Measurements from ENCODE around the gene PDCD1LG2. TPM values are rescaled to one million over a fixed set of nuclear protein-coding genes. Genes with fewer than 3 reads are reported as not detected.

PDCD1LG2 gene
- total RNA-seq, 2 experiments from 2014 or later = 4.1 to 4.8 TPM

GRCh38 chr9:5562806-5563416 is 52.6 kb downstream of the PDCD1LG2 start:
- no peak overlapping the region for H3K4me3 Mint-ChIP-seq
- ChIA-PET CTCF (no interaction called here), POLR2A (no interaction called here)
- H3K27me3 Mint-ChIP-seq = no peaks in the 10 kb centered on the region
- peaks cover 2% of the 10 kb centered on the region for H3K9me3 Mint-ChIP-seq
- DNase-seq = no peak
- peaks cover 55% of the 10 kb centered on the region for H3K36me3 Mint-ChIP-seq (ENCODE audit: low read depth)
- peaks cover 22% of the 10 kb centered on the region for H3K4me1 Mint-ChIP-seq
- H3K27ac Mint-ChIP-seq = no peak overlapping the region

DNA sequence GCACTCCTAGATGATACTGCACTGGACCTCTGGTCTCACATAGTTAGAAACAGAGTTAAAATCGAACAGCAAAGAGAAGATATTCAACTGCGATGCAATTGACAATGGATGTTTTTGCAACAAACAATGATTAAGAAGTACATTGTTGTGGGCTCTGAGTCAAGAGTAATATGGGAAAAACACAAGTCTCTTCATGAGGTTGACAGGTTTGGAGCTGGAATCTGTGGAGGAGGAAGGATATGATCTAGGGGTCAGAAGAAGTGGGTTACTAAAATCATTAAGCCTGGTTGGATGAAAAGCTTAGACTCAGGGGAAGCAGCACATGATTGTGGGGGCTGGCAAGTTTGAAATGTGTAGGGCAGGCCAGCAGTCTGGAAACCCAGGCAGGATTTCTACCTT is 53.1 kb downstream of the PDCD1LG2 start:
- ChIA-PET CTCF (no interaction called here), POLR2A (no interaction called here)
- Mint-ChIP-seq H3K9me3 (peaks cover 2% of the 10 kb centered on the region), H3K4me1 (peaks cover 17% of the 10 kb centered on the region), H3K36me3 (ENCODE audit: low read depth) (peaks cover 52% of the 10 kb centered on the region), H3K27me3 (no peaks in the 10 kb centered on the region), H3K27ac (no peak overlapping the region), H3K4me3 (no peak overlapping the region)
- DNase-seq = no peak

DNA sequence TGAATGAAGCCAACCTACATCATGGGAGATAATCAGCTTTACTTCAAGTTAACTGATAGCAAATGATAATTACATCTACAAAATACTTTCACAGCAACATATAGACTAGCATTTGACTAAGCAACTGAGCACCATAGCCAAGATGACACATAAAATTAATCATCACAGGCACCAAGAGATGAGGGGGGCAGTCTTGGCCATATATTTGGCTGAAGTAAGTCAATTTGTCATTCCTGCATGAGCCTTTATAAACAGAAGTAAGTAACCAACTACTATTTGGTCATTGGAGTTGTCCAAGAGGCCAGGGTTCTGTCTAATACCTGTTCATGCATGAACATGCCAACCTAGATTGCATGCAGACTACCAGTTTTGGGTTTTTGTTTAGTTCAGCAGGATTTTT is 53.6 kb downstream of the PDCD1LG2 start:
- Mint-ChIP-seq H3K27ac (no peak overlapping the region), H3K4me1 (peaks cover 17% of the 10 kb centered on the region), H3K4me3 (no peak overlapping the region), H3K27me3 (no peaks in the 10 kb centered on the region), H3K9me3 (peaks cover 2% of the 10 kb centered on the region), H3K36me3 (ENCODE audit: low read depth) (peaks cover 50% of the 10 kb centered on the region)
- no peak for DNase-seq
- POLR2A ChIA-PET = no interaction called here
- CTCF ChIA-PET = no interaction called here

DNA sequence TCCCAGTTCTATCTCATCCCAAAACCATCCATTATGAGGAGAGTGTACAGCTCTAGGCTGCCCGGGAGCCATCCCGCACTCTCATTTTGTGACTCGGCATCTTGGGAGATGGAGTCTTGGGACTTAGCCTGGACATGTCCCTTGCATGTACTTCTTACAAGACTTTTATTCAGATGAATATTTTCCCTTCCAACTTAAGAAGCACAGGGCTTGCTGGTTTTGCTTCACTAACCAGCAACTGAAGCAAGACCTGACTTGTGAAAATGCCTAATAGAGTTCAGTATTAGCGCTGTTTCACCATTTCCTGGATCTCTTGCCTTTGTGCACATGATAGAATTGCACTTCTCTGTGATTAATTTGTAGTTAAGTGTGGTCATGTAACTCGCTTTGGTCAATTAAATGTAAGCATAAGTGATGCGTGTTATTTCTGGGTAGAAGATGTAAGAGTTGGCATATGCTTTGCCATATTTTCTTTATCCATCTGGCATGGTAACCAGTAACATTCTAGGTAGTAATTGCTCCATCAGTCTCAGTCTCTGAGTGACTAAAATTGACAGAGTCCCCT is 55.8 kb downstream of the PDCD1LG2 start:
- CTCF ChIA-PET = no interaction called here
- no peak overlapping the region for H3K4me3 Mint-ChIP-seq
- peaks cover 15% of the 10 kb centered on the region for H3K4me1 Mint-ChIP-seq
- POLR2A ChIA-PET = no interaction called here
- no peaks in the 10 kb centered on the region for H3K27me3 Mint-ChIP-seq
- peaks cover 40% of the 10 kb centered on the region for H3K36me3 Mint-ChIP-seq (ENCODE audit: low read depth)
- no peak for DNase-seq
- no peak overlapping the region for H3K27ac Mint-ChIP-seq
- H3K9me3 Mint-ChIP-seq = peaks cover 2% of the 10 kb centered on the region

GRCh38 chr9:5568868-5569267 is 58.5 kb downstream of the PDCD1LG2 start:
- H3K36me3 Mint-ChIP-seq (ENCODE audit: low read depth) = peaks cover 32% of the 10 kb centered on the region
- no peak for DNase-seq
- ChIA-PET CTCF (interaction anchor here (1.2 kb wide), 2 partner anchors 11 to 119 kb away, joined by 4 to 6 read pairs; partner anchors contain the start of gene CD274), POLR2A (interaction anchor here (1.7 kb wide), 1 partner anchor 11 kb away, joined by 5 read pairs; no protein-coding TSS in a partner anchor)
- no peak overlapping the region for H3K27ac Mint-ChIP-seq
- no peak overlapping the region for H3K4me3 Mint-ChIP-seq
- H3K9me3 Mint-ChIP-seq = no peaks in the 10 kb centered on the region
- no peaks in the 10 kb centered on the region for H3K27me3 Mint-ChIP-seq
- peaks cover 13% of the 10 kb centered on the region for H3K4me1 Mint-ChIP-seq

DNA sequence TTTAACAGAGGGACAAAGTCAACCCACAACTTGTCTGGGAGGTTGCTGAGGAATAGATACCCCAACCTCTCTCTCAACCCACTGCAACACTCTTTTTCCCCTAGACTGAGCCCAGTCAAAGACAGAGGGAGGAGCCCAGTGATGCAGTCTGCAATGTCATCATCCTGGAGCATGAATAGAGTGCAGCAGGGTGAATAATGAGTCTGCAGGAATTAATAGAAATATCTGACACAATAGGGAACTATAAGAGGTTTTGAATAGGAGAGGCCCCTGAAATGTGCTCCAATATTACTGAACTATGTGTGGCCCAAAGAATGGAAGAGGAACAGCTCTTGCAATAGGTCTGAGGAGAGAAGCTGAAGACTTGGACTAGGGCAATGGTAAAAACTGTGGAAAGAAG is 59.1 kb downstream of the PDCD1LG2 start:
- CTCF ChIA-PET = interaction anchor here (1.2 kb wide), 1 partner anchor 119 kb away, joined by 6 read pairs; the partner anchor contains the start of gene CD274
- H3K27me3 Mint-ChIP-seq = no peaks in the 10 kb centered on the region
- peaks cover 13% of the 10 kb centered on the region for H3K4me1 Mint-ChIP-seq

DNA sequence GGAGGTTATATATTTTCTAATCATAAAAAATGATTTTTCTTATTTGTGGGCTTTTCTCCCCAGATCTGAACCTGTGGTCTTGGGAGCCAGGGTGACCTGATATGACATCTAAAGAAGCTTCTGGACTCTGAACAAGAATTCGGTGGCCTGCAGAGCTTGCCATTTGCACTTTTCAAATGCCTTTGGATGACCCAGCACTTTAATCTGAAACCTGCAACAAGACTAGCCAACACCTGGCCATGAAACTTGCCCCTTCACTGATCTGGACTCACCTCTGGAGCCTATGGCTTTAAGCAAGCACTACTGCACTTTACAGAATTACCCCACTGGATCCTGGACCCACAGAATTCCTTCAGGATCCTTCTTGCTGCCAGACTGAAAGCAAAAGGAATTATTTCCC is 59.6 kb downstream of the PDCD1LG2 start:
- ChIA-PET POLR2A (interaction anchor here (1.7 kb wide), 1 partner anchor 12 kb away, joined by 5 read pairs; no protein-coding TSS in a partner anchor), CTCF (interaction anchor here (0.8 to 1.2 kb wide), 2 partner anchors 120 to 384 kb away, joined by 3 to 6 read pairs; partner anchors contain the start of gene CD274)
- no peak for DNase-seq
- peaks cover 13% of the 10 kb centered on the region for H3K4me1 Mint-ChIP-seq
- H3K9me3 Mint-ChIP-seq = peaks cover 3% of the 10 kb centered on the region
- H3K36me3 Mint-ChIP-seq (ENCODE audit: low read depth) = peaks cover 27% of the 10 kb centered on the region
- H3K4me3 Mint-ChIP-seq = no peak overlapping the region
- no peak overlapping the region for H3K27ac Mint-ChIP-seq
- H3K27me3 Mint-ChIP-seq = no peaks in the 10 kb centered on the region

More for the DNA sequence above, 59.1 kb downstream of the PDCD1LG2 start:
- Mint-ChIP-seq H3K9me3 (no peaks in the 10 kb centered on the region), H3K36me3 (ENCODE audit: low read depth) (peaks cover 29% of the 10 kb centered on the region), H3K27ac (no peak overlapping the region), H3K4me3 (no peak overlapping the region)
- POLR2A ChIA-PET = interaction anchor here (1.7 kb wide), 1 partner anchor 12 kb away, joined by 5 read pairs; no protein-coding TSS in a partner anchor
- no peak for DNase-seq

- Mint-ChIP-seq H3K27me3 (no peaks in the 10 kb centered on the region), H3K4me1 (peaks cover 13% of the 10 kb centered on the region), H3K9me3 (peaks cover 5% of the 10 kb centered on the region), H3K36me3 (ENCODE audit: low read depth) (peaks cover 28% of the 10 kb centered on the region), H3K27ac (no peak overlapping the region), H3K4me3 (no peak overlapping the region)
- ChIA-PET POLR2A (no interaction called here), CTCF (no interaction called here)
- no peak for DNase-seq
Observed at GRCh38 chr9:5571629-5572232, 61.4 kb downstream of the PDCD1LG2 start.

- ChIA-PET POLR2A (no interaction called here), CTCF (interaction anchor here (1.4 kb wide), 1 partner anchor 124 kb away, joined by 9 read pairs; the partner anchor contains the start of gene CD274)
- Mint-ChIP-seq H3K27ac (no peak overlapping the region), H3K36me3 (ENCODE audit: low read depth) (peaks cover 34% of the 10 kb centered on the region), H3K9me3 (peaks cover 5% of the 10 kb centered on the region), H3K4me1 (peaks cover 15% of the 10 kb centered on the region), H3K4me3 (no peak overlapping the region), H3K27me3 (no peaks in the 10 kb centered on the region)
- DNase-seq = no peak
Observed at GRCh38 chr9:5574097-5574496, 63.8 kb downstream of the PDCD1LG2 start.

DNA sequence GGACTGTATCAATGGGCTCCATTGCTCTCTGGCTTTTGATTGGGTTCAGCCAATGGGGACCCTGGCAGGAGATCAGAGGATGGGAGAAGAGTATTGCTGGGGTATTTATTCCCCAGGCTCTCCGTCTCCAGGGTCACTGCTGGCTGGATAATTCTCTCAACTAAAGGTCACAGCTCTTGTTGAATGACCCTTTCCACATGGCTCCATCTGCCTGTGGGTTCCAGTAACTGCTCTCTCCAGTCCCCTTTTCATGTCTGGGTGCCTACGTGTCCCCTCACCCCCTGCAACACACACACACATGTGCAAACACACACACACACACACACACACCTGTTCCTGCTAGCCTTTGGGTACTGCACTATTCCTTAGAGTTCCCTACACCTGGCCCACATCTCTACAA is 64.7 kb downstream of the PDCD1LG2 start:
- Mint-ChIP-seq H3K4me1 (peaks cover 14% of the 10 kb centered on the region), H3K9me3 (peaks cover 5% of the 10 kb centered on the region), H3K27ac (no peak overlapping the region), H3K4me3 (no peak overlapping the region), H3K27me3 (no peaks in the 10 kb centered on the region), H3K36me3 (ENCODE audit: low read depth) (peaks cover 34% of the 10 kb centered on the region)
- CTCF ChIA-PET = interaction anchor here (1.4 kb wide), 1 partner anchor 125 kb away, joined by 9 read pairs; the partner anchor contains the start of gene CD274
- no peak for DNase-seq
- POLR2A ChIA-PET = no interaction called here

GRCh38 chr9:5577225-5577624 is 66.9 kb downstream of the PDCD1LG2 start:
- CTCF ChIA-PET = no interaction called here

DNA sequence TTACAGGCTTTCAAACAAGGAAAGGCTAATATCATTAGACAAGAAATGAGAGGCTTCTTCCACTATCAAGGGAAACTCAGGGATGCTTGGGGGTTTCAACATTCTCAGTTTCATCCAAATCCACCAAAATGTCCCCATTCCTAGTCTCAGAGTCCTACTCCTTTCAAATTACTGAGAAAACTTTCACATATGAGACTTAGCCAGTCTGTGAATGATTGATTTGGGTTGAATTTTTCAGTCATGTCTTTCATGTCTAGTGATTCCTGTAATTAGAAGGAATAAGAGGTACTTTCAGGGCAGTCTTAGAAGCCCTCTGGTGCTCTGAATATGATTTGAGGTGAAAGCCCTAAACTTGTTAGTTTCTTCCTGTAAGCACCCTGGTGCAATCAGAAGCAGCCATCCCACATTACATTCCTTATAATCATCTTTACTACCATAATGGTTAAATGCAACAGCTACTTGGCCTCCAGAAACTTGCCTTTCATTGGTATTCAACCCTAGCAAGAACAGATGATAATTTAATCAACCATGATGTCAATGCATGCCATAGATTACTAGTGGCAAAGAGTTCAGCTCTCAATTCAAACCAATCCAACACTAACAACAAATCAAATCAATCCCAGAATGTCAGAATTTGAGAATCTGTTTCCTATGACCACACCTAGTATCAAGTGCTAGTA is 67.8 kb downstream of the PDCD1LG2 start:
- Mint-ChIP-seq H3K27ac (no peak overlapping the region), H3K4me3 (no peak overlapping the region), H3K9me3 (peaks cover 9% of the 10 kb centered on the region), H3K27me3 (no peaks in the 10 kb centered on the region), H3K36me3 (ENCODE audit: low read depth) (peaks cover 30% of the 10 kb centered on the region), H3K4me1 (peaks cover 35% of the 10 kb centered on the region)
- ChIA-PET CTCF (interaction anchor here (3.1 kb wide), 1 partner anchor 12 kb away, joined by 10 read pairs; no protein-coding TSS in a partner anchor), POLR2A (no interaction called here)
- no peak for DNase-seq

More at GRCh38 chr9:5577225-5577624, 66.9 kb downstream of the PDCD1LG2 start:
- no peaks in the 10 kb centered on the region for H3K27me3 Mint-ChIP-seq
- H3K9me3 Mint-ChIP-seq = peaks cover 9% of the 10 kb centered on the region
- peaks cover 33% of the 10 kb centered on the region for H3K36me3 Mint-ChIP-seq (ENCODE audit: low read depth)
- no peak for DNase-seq
- POLR2A ChIA-PET = no interaction called here
- no peak overlapping the region for H3K27ac Mint-ChIP-seq
- H3K4me1 Mint-ChIP-seq = peaks cover 27% of the 10 kb centered on the region
- no peak overlapping the region for H3K4me3 Mint-ChIP-seq

DNA sequence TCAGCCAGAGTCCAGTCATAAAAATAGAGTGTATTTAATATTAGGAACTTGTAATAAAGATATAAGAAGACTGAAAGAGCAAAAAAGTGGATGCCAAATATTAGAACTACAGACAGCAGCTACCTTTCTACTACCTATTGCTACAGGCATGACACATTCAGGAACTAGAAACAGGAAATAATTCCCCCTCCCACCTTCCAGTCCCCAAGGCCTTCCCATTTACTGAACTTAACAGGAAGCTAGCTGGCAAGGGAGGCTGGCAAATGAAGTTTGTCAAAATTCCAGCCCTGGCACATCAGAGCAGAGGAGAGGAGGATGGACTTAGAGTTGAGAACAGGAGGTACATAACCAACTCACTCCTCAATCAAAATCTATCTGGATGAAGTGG is 68.4 kb downstream of the PDCD1LG2 start:
- no peaks in the 10 kb centered on the region for H3K27me3 Mint-ChIP-seq
- H3K27ac Mint-ChIP-seq = no peak overlapping the region
- ChIA-PET POLR2A (no interaction called here), CTCF (interaction anchor here (3.1 kb wide), 1 partner anchor 11 kb away, joined by 10 read pairs; no protein-coding TSS in a partner anchor)
- H3K9me3 Mint-ChIP-seq = peaks cover 9% of the 10 kb centered on the region
- no peak for DNase-seq
- H3K4me3 Mint-ChIP-seq = no peak overlapping the region
- H3K4me1 Mint-ChIP-seq = peaks cover 39% of the 10 kb centered on the region
- peaks cover 33% of the 10 kb centered on the region for H3K36me3 Mint-ChIP-seq (ENCODE audit: low read depth)
